H9 (cell line): Measurements from ENCODE around the gene PJA2. TPM values are rescaled to one million over a fixed set of nuclear protein-coding genes. Genes with fewer than 3 reads are reported as not detected.

Source experiments
- DNase-seq: peaks from one replicate; pipeline ENCODE4 v3.0.0-alpha.2; 2017
- H2AFZ ChIP-seq: one replicate; pipeline ENCODE4 v1.6.1; 2013; ENCODE audit warnings: mild to moderate bottlenecking, low read length, control low read depth, moderate library complexity
- H2AK5ac ChIP-seq: 2 replicates; pipeline ENCODE4 v1.6.1; 2013; ENCODE audit warnings: low read length, control low read depth, mixed read lengths; ENCODE audit not compliant: insufficient read length
- H2BK120ac ChIP-seq: one replicate; pipeline ENCODE4 v1.6.1; 2013; ENCODE audit warnings: low read depth, mild to moderate bottlenecking, low read length, control low read depth, inconsistent platforms; ENCODE audit not compliant: poor library complexity, severe bottlenecking
- H2BK12ac ChIP-seq: 2 replicates; pipeline ENCODE4 v1.6.1; 2013; ENCODE audit warnings: low read length, control low read depth, mixed read lengths, low read depth; ENCODE audit not compliant: insufficient read length
- H2BK15ac ChIP-seq: 2 replicates; pipeline ENCODE4 v1.6.1; 2013; ENCODE audit warnings: low read depth, low read length, control low read depth
- H2BK20ac ChIP-seq: one replicate; pipeline ENCODE4 v1.6.1; 2013; ENCODE audit warnings: low read depth, mild to moderate bottlenecking, low read length, control low read depth, inconsistent platforms; ENCODE audit not compliant: poor library complexity, severe bottlenecking
- H2BK5ac ChIP-seq: 2 replicates; pipeline ENCODE4 v1.6.1; 2013; ENCODE audit warnings: low read length, control low read depth, mixed read lengths; ENCODE audit not compliant: insufficient read length
- H3K14ac ChIP-seq: 2 replicates; pipeline ENCODE4 v1.6.1; 2013; ENCODE audit warnings: low read length, control low read depth; ENCODE audit not compliant: insufficient read depth
- H3K18ac ChIP-seq: 2 replicates; pipeline ENCODE4 v1.6.1; 2013; ENCODE audit warnings: low read depth, mild to moderate bottlenecking, mixed read lengths, low read length, control low read depth; ENCODE audit not compliant: insufficient read length
- H3K23ac ChIP-seq: 2 replicates; pipeline ENCODE4 v1.6.1; 2013; ENCODE audit warnings: low read length, control low read depth, mixed read lengths, low read depth; ENCODE audit not compliant: insufficient read length
- H3K23me2 ChIP-seq: 2 replicates; pipeline ENCODE4 v1.6.1; 2013; ENCODE audit warnings: low read depth, mild to moderate bottlenecking, mixed read lengths, low read length, control low read depth; ENCODE audit not compliant: insufficient read length, poor library complexity, severe bottlenecking
- H3K27ac ChIP-seq: 2 replicates; pipeline ENCODE4 v1.5.1; 2013; ENCODE audit warnings: low read length, control low read depth, mixed read lengths, low read depth; ENCODE audit not compliant: insufficient read length
- H3K27me3 ChIP-seq: 2 replicates; pipeline ENCODE4 v1.6.1; 2013; ENCODE audit warnings: low read length, control low read depth, inconsistent platforms; ENCODE audit not compliant: insufficient read depth
- H3K4ac ChIP-seq: 2 replicates; pipeline ENCODE4 v1.6.1; 2013; ENCODE audit warnings: low read depth, mild to moderate bottlenecking, control low read depth, inconsistent platforms, low read length, moderate library complexity
- H3K4me1 ChIP-seq: 2 replicates; pipeline ENCODE4 v1.6.1; 2013; ENCODE audit warnings: low read length, control low read depth, inconsistent platforms; ENCODE audit not compliant: insufficient read depth
- H3K4me2 ChIP-seq: 2 replicates; pipeline ENCODE4 v1.6.1; 2013; ENCODE audit warnings: low read length, control low read depth, mixed read lengths; ENCODE audit not compliant: insufficient read length, insufficient read depth
- H3K56ac ChIP-seq: 2 replicates; pipeline ENCODE4 v1.6.1; 2013; ENCODE audit warnings: low read depth, mild to moderate bottlenecking, mixed read lengths, low read length, control low read depth; ENCODE audit not compliant: insufficient read length
- H3K79me1 ChIP-seq: 2 replicates; pipeline ENCODE4 v1.6.1; 2013; ENCODE audit warnings: low read depth, mild to moderate bottlenecking, moderate library complexity, low read length, control low read depth, inconsistent platforms; ENCODE audit not compliant: insufficient read depth, poor library complexity, severe bottlenecking
- H3K79me2 ChIP-seq: 2 replicates; pipeline ENCODE4 v1.6.1; 2013; ENCODE audit warnings: low read length, control low read depth, inconsistent platforms; ENCODE audit not compliant: insufficient read depth
- H3K9ac ChIP-seq: 2 replicates; pipeline ENCODE4 v1.6.1; 2013; ENCODE audit warnings: low read length, control low read depth, mixed read lengths; ENCODE audit not compliant: insufficient read length; ENCODE audit errors: extremely low read depth
- H3K9me3 ChIP-seq: one replicate; pipeline ENCODE4 v1.6.1; 2013; ENCODE audit warnings: low read depth, low read length, inconsistent platforms; ENCODE audit not compliant: control insufficient read depth
- H3T11ph ChIP-seq: one replicate; pipeline ENCODE4 v1.6.1; 2013; ENCODE audit warnings: mild to moderate bottlenecking, low read length, control low read depth, inconsistent platforms
- H4K20me1 ChIP-seq: one replicate; pipeline ENCODE4 v1.6.1; 2013; ENCODE audit not compliant: control insufficient read depth, insufficient read length, insufficient read depth
- H4K5ac ChIP-seq: 2 replicates; pipeline ENCODE4 v1.6.1; 2013; ENCODE audit warnings: low read depth, mild to moderate bottlenecking, mixed read lengths, low read length, control low read depth; ENCODE audit not compliant: insufficient read length
- H4K8ac ChIP-seq: replicated peaks from 2 replicates; pipeline ENCODE4 v1.6.1; 2013; ENCODE audit warnings: low read length, control low read depth, mixed read lengths, low read depth; ENCODE audit not compliant: insufficient read length
- H4K91ac ChIP-seq: 2 replicates; pipeline ENCODE4 v1.6.1; 2013; ENCODE audit warnings: low read depth, mild to moderate bottlenecking, moderate library complexity, mixed read lengths, low read length, control low read depth; ENCODE audit not compliant: insufficient read length
- H3K27ac Mint-ChIP-seq, 3 experiments: 2 replicates in 2 of 3; 3 replicates in 1 of 3; pipeline ENCODE4 v1.8.0; 2020 to 2021; ENCODE audit warnings: mixed read lengths in 3 of 3, mild to moderate bottlenecking in 1 of 3, moderate library complexity in 1 of 3
- H3K27me3 Mint-ChIP-seq: 2 replicates; pipeline ENCODE4 v1.8.0; 2021; ENCODE audit warnings: low read depth, mild to moderate bottlenecking, moderate library complexity, mixed read lengths
- H3K36me3 Mint-ChIP-seq, 3 experiments: 2 replicates in 2 of 3; 3 replicates in 1 of 3; pipeline ENCODE4 v1.8.0; 2020 to 2021; ENCODE audit warnings: low read depth in 3 of 3, mixed read lengths in 3 of 3; ENCODE audit not compliant: insufficient read depth in 1 of 3
- H3K4me1 Mint-ChIP-seq, 2 experiments: 2 replicates each; pipeline ENCODE4 v1.8.0; 2020; ENCODE audit warnings: mixed read lengths in 2 of 2
- H3K4me3 Mint-ChIP-seq, 2 experiments: 2 replicates in 1 of 2; 3 replicates in 1 of 2; pipeline ENCODE4 v1.8.0; 2020 to 2021; ENCODE audit warnings: mild to moderate bottlenecking in 2 of 2, mixed read lengths in 2 of 2, moderate library complexity in 1 of 2
- H3K9me3 Mint-ChIP-seq, 2 experiments: 2 replicates in 1 of 2; 3 replicates in 1 of 2; pipeline ENCODE4 v1.8.0; 2020; ENCODE audit warnings: mild to moderate bottlenecking in 2 of 2, mixed read lengths in 2 of 2, moderate library complexity in 1 of 2
- CTCF ChIP-seq: fragments of 200-600 bp; sonication (generic); conservative IDR thresholded peaks from 3 replicates; pipeline ENCODE4 v1.8.0; 2021; ENCODE audit warnings: antibody characterized with exemption, mild to moderate bottlenecking
- WGBS: extraction: QIAGEN DNeasy Blood & Tissue Kit; methylation state at CpG from one replicate; pipeline ENCODE4 v1.1.7; 2013; ENCODE audit warnings: missing lambda C conversion rate, low lambda C conversion rate, mixed read lengths; ENCODE audit not compliant: insufficient read length; ENCODE audit errors: extremely low coverage; 5-methylcytosine and 5-hydroxymethylcytosine counted together
- total RNA-seq: library from RNA; stranded (reverse); gene quantifications from 2 replicates; pipeline ENCODE4 v1.2.1, GENCODE V29; 2021

Gene PJA2
- total RNA-seq, 1 experiment from 2014 or later: 41.5 TPM

GRCh38 chr5:109298794-109299193, 111.0 kb downstream of the PJA2 start:
- Mint-ChIP-seq H3K9me3 (0 out of 5 replicates have a peak, but pooled peaks cover 0 to 3% of the 10 kb centered on the region in 2 experiments), H3K4me1 (peaks cover 11 to 14% of the 10 kb centered on the region in 2 experiments), H3K4me3 (no peak overlapping the region), H3K36me3 (no peaks in the 10 kb centered on the region), H3K27me3 (no peaks in the 10 kb centered on the region), H3K27ac (no peak overlapping the region)
- no peak overlapping the region for H2BK120ac ChIP-seq
- no peak overlapping the region for H2BK20ac ChIP-seq
- no peak overlapping the region for H2BK5ac ChIP-seq
- no peak overlapping the region for H3T11ph ChIP-seq
- no peak for TF ChIP-seq CTCF
- no peak overlapping the region for H3K4ac ChIP-seq
- no peaks in the 10 kb centered on the region; the same call in 1 of the 2 replicates for H3K4me1 ChIP-seq
- WGBS: no CpG with 5 or more reads among the region's 4 CpGs
- no peak for DNase-seq
- H3K27me3 ChIP-seq: no peaks in the 10 kb centered on the region
- H2AFZ ChIP-seq: no peak overlapping the region
- no peaks in the 10 kb centered on the region for H3K79me1 ChIP-seq
- H3K9me3 ChIP-seq: no peaks in the 10 kb centered on the region
- no peak overlapping the region for H3K14ac ChIP-seq
- H3K4me2 ChIP-seq: no peak overlapping the region
- no peaks in the 10 kb centered on the region for H4K20me1 ChIP-seq
- no peaks in the 10 kb centered on the region for H3K79me2 ChIP-seq
- H3K56ac ChIP-seq: no peak overlapping the region
- H2BK15ac ChIP-seq: no peak overlapping the region
- no peak overlapping the region for H3K9ac ChIP-seq
- no peak overlapping the region for H4K91ac ChIP-seq
- no peak overlapping the region for H2AK5ac ChIP-seq
- H4K8ac ChIP-seq: no peak overlapping the region
- H3K23me2 ChIP-seq: no peaks in the 10 kb centered on the region
- no peak overlapping the region for H3K27ac ChIP-seq
- no peak overlapping the region for H2BK12ac ChIP-seq
- no peak overlapping the region for H3K23ac ChIP-seq
- H4K5ac ChIP-seq: no peak overlapping the region
- H3K18ac ChIP-seq: no peak overlapping the region
